Right lobe of liver (tissue), 6 donors: ENCODE measurements around the gene FASTKD3. TPM values are rescaled to one million over a fixed set of nuclear protein-coding genes. Genes with fewer than 3 reads are reported as not detected.

ENCODE experiments used
- ATAC-seq, 4 donors: fragments of 200-7000 bp; cut with Tn5 transposase; one replicate each; pipeline ENCODE4 v1.9.1; 2020; ENCODE audit warnings: mild to moderate bottlenecking in 4 of 4, moderate library complexity in 4 of 4
- DNase-seq, 3 donors: peaks; one replicate each; pipeline ENCODE4 v3.0.0-alpha.2; 2020
- H3K27ac ChIP-seq, 3 donors: fragments of 200-600 bp; one replicate each; pipeline ENCODE4 v1.8.0; 2022
- H3K27me3 ChIP-seq, 2 donors: fragments of 200-600 bp; one replicate each; pipeline ENCODE4 v1.8.0; 2022
- H3K36me3 ChIP-seq, 4 donors: fragments of 200-600 bp; sonication (generic) in 1 of 4; one replicate each; pipeline versions ENCODE4 v1.5.1 to v1.8.0; 2017 to 2022; ENCODE audit warnings: control low read depth in 1 of 4
- H3K4me1 ChIP-seq, 4 donors: fragments of 200-600 bp; sonication (generic) in 1 of 4; one replicate each; pipeline versions ENCODE4 v1.5.1 to v1.8.0; 2017 to 2022; ENCODE audit warnings: control low read depth in 1 of 4
- H3K4me3 ChIP-seq, 3 donors: fragments of 200-600 bp; one replicate each; pipeline ENCODE4 v1.8.0; 2022
- H3K9me3 ChIP-seq, 4 donors: fragments of 200-600 bp; sonication (generic) in 1 of 4; one replicate each; pipeline versions ENCODE4 v1.5.1 to v1.8.0; 2017 to 2022; ENCODE audit warnings: control low read depth in 1 of 4
- CTCF ChIP-seq, 4 donors: fragments of 200-600 bp in 3 of 4; fragments of 450-650 bp in 1 of 4; IDR thresholded peaks; one replicate each; pipeline versions ENCODE4 v1.5.1 to v1.8.0; 2016 to 2022; ENCODE audit warnings: antibody characterized with exemption in 4 of 4, mild to moderate bottlenecking in 2 of 4
- POLR2A ChIP-seq: fragments of 450-650 bp; IDR thresholded peaks from one replicate; pipeline ENCODE4 v1.6.1; 2017; ENCODE audit warnings: antibody characterized with exemption, mild to moderate bottlenecking
- WGBS: methylation state at CpG from one replicate; pipeline ENCODE4 v1.1.6; 2018; ENCODE audit warnings: low coverage, low lambda C conversion rate; ENCODE audit not compliant: insufficient coverage; ENCODE audit errors: missing lambda C conversion rate; 5-methylcytosine and 5-hydroxymethylcytosine counted together
- intact Hi-C, 2 donors: fragments of 100-400 bp; cut with DNase I; formaldehyde crosslinking; loops; one replicate each; pipeline versions ENCODE4 v1.11.2 to v1.14.1; 2022
- total RNA-seq, 6 experiments: library from RNA; depleted of rRNA in 2 of 6; stranded (reverse); fragments of >200 nt in 2 of 6; fragmentation: NEBNext Ultra II Directional in 3 of 6; extraction: Animal tissue kit (Norgen Biotek cat#: 25700) in 3 of 6; gene quantifications; one replicate each; pipeline versions ENCODE4 v1.1.0 to v1.2.4, GENCODE V29; 2016 to 2023
- donor health status: DM: no; HTN: yes; CAD: no.
- donor health status: DM: no; HTN: no; CAD: no.
- donor health status: DM: no; HTN: no; CAD: no.
- donor health status: DM: no; HTN: yes; CAD: no.
- donor health status: DM: no; HTN: yes; CAD: no.

The FASTKD3 gene
- total RNA-seq, 6 experiments from 2014 or later, result 3.8 to 9.6 (median 6.1) TPM

- Histone ChIP-seq H3K36me3 (peaks cover 0 to 23% (median 3%) of the 10 kb centered on the region in 4 donors), H3K4me3 (no peak overlapping the region), H3K4me1 (peaks cover 0 to 32% (median 11%) of the 10 kb centered on the region in 4 donors), H3K27me3 (no peaks in the 10 kb centered on the region), H3K27ac (no peak overlapping the region), H3K9me3 (no peaks in the 10 kb centered on the region)
- no peak for TF ChIP-seq POLR2A
- TF ChIP-seq CTCF (IDR thresholded peaks at IDR 0.05), result no peak
- DNase-seq (no peak), ATAC-seq (no peak)
- 61% methylated on average over 9 of the region's 9 CpGs for WGBS
- intact Hi-C loops, result no loop called here
These were observed 4.4 kb upstream of the FASTKD3 start for GRCh38 chr5:7873216-7873615.

DNA sequence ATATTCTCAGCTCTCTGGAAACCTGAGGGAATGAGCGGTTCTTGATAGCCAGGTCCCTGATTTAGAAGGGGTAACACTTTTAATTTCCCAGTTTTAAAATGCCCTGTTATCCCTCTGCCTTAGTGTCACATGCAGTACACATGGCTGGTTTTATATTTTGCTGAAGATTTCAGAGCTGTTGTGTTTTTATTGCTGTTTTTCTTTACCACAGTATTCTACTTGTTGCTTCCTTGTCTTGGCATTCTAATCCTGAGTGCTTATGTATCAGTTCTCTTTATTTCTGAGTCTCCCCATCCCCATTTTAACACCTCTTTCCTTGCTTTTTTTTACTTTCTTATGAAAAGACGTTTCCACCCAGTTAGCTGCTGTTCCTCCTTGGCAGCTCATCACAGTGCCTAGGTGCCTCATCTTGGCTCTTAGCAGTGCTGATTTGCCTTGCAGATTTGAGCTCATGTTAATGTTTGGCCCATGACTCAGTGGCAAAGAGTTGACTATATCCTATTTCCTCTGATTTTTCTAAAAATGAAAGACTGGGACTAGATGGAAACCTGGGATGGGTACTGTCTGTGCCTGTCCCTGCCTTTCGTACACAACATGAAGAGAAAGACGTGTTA is 3.8 kb upstream of the FASTKD3 start:
- Histone ChIP-seq H3K9me3 (no peaks in the 10 kb centered on the region), H3K4me1 (peaks cover 0 to 31% (median 9%) of the 10 kb centered on the region in 4 donors), H3K27ac (no peak overlapping the region), H3K27me3 (no peaks in the 10 kb centered on the region), H3K4me3 (no peak overlapping the region), H3K36me3 (peaks cover 0 to 23% (median 3%) of the 10 kb centered on the region in 4 donors)
- ATAC-seq (no peak), DNase-seq (no peak)
- WGBS, result 73% methylated on average over 4 of the region's 4 CpGs
- TF ChIP-seq CTCF (IDR thresholded peaks at IDR 0.05) (no peak), POLR2A (no peak)
- intact Hi-C loops, result no loop called here

GRCh38 chr5:7871653-7872052 is 2.8 kb upstream of the FASTKD3 start:
- no CpG with 5 or more reads among the region's 2 CpGs for WGBS
- intact Hi-C loops, result no loop called here

GRCh38 chr5:7869474-7870136 is 774 bp upstream of the FASTKD3 start:
- Histone ChIP-seq H3K4me3 (peak overlapping the region; percentile 93 to 97 (median 96)), H3K27ac (peak overlapping the region; percentile 83 to 90 (median 89)), H3K36me3 (peaks cover 0 to 11% (median 3%) of the 10 kb centered on the region in 4 donors), H3K27me3 (no peaks in the 10 kb centered on the region), H3K4me1 (peaks cover 0 to 25% (median 4%) of the 10 kb centered on the region in 4 donors), H3K9me3 (no peaks in the 10 kb centered on the region)
- intact Hi-C loops, result no loop called here
- DNase-seq, result no peak
- WGBS, result under 1% methylated on average over 25 of the region's 41 CpGs
- no peak for TF ChIP-seq CTCF (IDR thresholded peaks at IDR 0.05)
- peak; percentile 43 to 53 (median 48) for ATAC-seq

More at GRCh38 chr5:7871653-7872052, 2.8 kb upstream of the FASTKD3 start:
- DNase-seq (no peak), ATAC-seq (no peak)
- TF ChIP-seq POLR2A, result no peak
- no peak for TF ChIP-seq CTCF (IDR thresholded peaks at IDR 0.05)
- Histone ChIP-seq H3K36me3 (peaks cover 0 to 21% (median 3%) of the 10 kb centered on the region in 4 donors), H3K4me1 (peaks cover 0 to 25% (median 4%) of the 10 kb centered on the region in 4 donors), H3K4me3 (no peak overlapping the region), H3K27me3 (no peaks in the 10 kb centered on the region), H3K27ac (no peak overlapping the region), H3K9me3 (no peaks in the 10 kb centered on the region)
